ENCODE measurements around the gene ACOX1.

The ACOX1 gene

GRCh38 chr17:76007850-76008165 is 28.8 kb upstream of the ACOX1 start:
- H3K4me1 ChIP-seq (ENCODE audit: control insufficient read depth, insufficient read depth, low read length), result no peaks in the 10 kb centered on the region
- H3K9ac ChIP-seq (ENCODE audit: low read length), result no peak overlapping the region
- H3K27me3 ChIP-seq (ENCODE audit: control insufficient read depth, insufficient read depth, low read length), result no peaks in the 10 kb centered on the region
- no peak overlapping the region for H3K27ac ChIP-seq (ENCODE audit: low read depth, low read length)
- peaks cover 8% of the 10 kb centered on the region; the same call in 1 of the 2 replicates for H3K36me3 ChIP-seq (ENCODE audit: control insufficient read depth, insufficient read depth, low read length)
- H3K9me3 ChIP-seq (ENCODE audit: control insufficient read depth, insufficient read depth, low read depth, low read length), result no peaks in the 10 kb centered on the region
- no peak overlapping the region for H3K4me3 ChIP-seq (ENCODE audit: low read depth, low read length)

- no peak overlapping the region for H3K9ac ChIP-seq (ENCODE audit: low read length)
- no peak overlapping the region for H3K4me3 ChIP-seq (ENCODE audit: low read depth, low read length)
- H3K36me3 ChIP-seq (ENCODE audit: control insufficient read depth, insufficient read depth, low read length), result peaks cover 10% of the 10 kb centered on the region
These were observed 28.3 kb upstream of the ACOX1 start for GRCh38 chr17:76007131-76007849.

GRCh38 chr17:76005263-76006149 is 26.5 kb upstream of the ACOX1 start:
- H3K4me1 ChIP-seq (ENCODE audit: control insufficient read depth, insufficient read depth, low read length), result no peaks in the 10 kb centered on the region
- H3K27me3 ChIP-seq (ENCODE audit: control insufficient read depth, insufficient read depth, low read length), result no peaks in the 10 kb centered on the region
- H3K36me3 ChIP-seq (ENCODE audit: control insufficient read depth, insufficient read depth, low read length), result peaks cover 16% of the 10 kb centered on the region
- H3K9me3 ChIP-seq (ENCODE audit: control insufficient read depth, insufficient read depth, low read depth, low read length), result no peaks in the 10 kb centered on the region
- H3K4me3 ChIP-seq (ENCODE audit: low read depth, low read length), result no peak overlapping the region
- H3K27ac ChIP-seq (ENCODE audit: low read depth, low read length), result no peak overlapping the region
- no peak overlapping the region for H3K9ac ChIP-seq (ENCODE audit: low read length)

More at GRCh38 chr17:76007131-76007849, 28.3 kb upstream of the ACOX1 start:
- Histone ChIP-seq H3K27me3 (ENCODE audit: control insufficient read depth, insufficient read depth, low read length) (no peaks in the 10 kb centered on the region), H3K9me3 (ENCODE audit: control insufficient read depth, insufficient read depth, low read depth, low read length) (no peaks in the 10 kb centered on the region), H3K27ac (ENCODE audit: low read depth, low read length) (no peak overlapping the region), H3K4me1 (ENCODE audit: control insufficient read depth, insufficient read depth, low read length) (no peaks in the 10 kb centered on the region)

- Histone ChIP-seq H3K4me1 (ENCODE audit: control insufficient read depth, insufficient read depth, low read length) (no peaks in the 10 kb centered on the region), H3K27me3 (ENCODE audit: control insufficient read depth, insufficient read depth, low read length) (no peaks in the 10 kb centered on the region), H3K9ac (ENCODE audit: low read length) (no peak overlapping the region), H3K9me3 (ENCODE audit: control insufficient read depth, insufficient read depth, low read depth, low read length) (no peaks in the 10 kb centered on the region), H3K27ac (ENCODE audit: low read depth, low read length) (no peak overlapping the region), H3K4me3 (ENCODE audit: low read depth, low read length) (no peak overlapping the region), H3K36me3 (ENCODE audit: control insufficient read depth, insufficient read depth, low read length) (peaks cover 19% of the 10 kb centered on the region)
These were observed 25.8 kb upstream of the ACOX1 start for GRCh38 chr17:76004750-76005262.

GRCh38 chr17:76003915-76004314 is 24.9 kb upstream of the ACOX1 start:
- H3K36me3 ChIP-seq (ENCODE audit: control insufficient read depth, insufficient read depth, low read length), result peaks cover 19% of the 10 kb centered on the region
- no peaks in the 10 kb centered on the region for H3K4me1 ChIP-seq (ENCODE audit: control insufficient read depth, insufficient read depth, low read length)
- H3K27me3 ChIP-seq (ENCODE audit: control insufficient read depth, insufficient read depth, low read length), result no peaks in the 10 kb centered on the region
- H3K27ac ChIP-seq (ENCODE audit: low read depth, low read length), result no peak overlapping the region
- no peak overlapping the region for H3K9ac ChIP-seq (ENCODE audit: low read length)
- H3K4me3 ChIP-seq (ENCODE audit: low read depth, low read length), result no peak overlapping the region
- no peaks in the 10 kb centered on the region for H3K9me3 ChIP-seq (ENCODE audit: control insufficient read depth, insufficient read depth, low read depth, low read length)

GRCh38 chr17:76002100-76002499 is 23.1 kb upstream of the ACOX1 start:
- no peaks in the 10 kb centered on the region for H3K9me3 ChIP-seq (ENCODE audit: control insufficient read depth, insufficient read depth, low read depth, low read length)
- H3K36me3 ChIP-seq (ENCODE audit: control insufficient read depth, insufficient read depth, low read length), result peaks cover 19% of the 10 kb centered on the region
- no peaks in the 10 kb centered on the region; the same call in 1 of the 2 replicates for H3K4me1 ChIP-seq (ENCODE audit: control insufficient read depth, insufficient read depth, low read length)
- no peak overlapping the region for H3K4me3 ChIP-seq (ENCODE audit: low read depth, low read length)
- no peak overlapping the region for H3K9ac ChIP-seq (ENCODE audit: low read length)
- no peak overlapping the region for H3K27ac ChIP-seq (ENCODE audit: low read depth, low read length)
- H3K27me3 ChIP-seq (ENCODE audit: control insufficient read depth, insufficient read depth, low read length), result no peaks in the 10 kb centered on the region

GRCh38 chr17:76000755-76001521 is 22.0 kb upstream of the ACOX1 start, which contains the start of gene CDK3:
CDK3 (plus strand) TSS chr17:76000855; CDS start chr17:76001426, 571 bp downstream.
- Histone ChIP-seq H3K27me3 (ENCODE audit: control insufficient read depth, insufficient read depth, low read length) (no peaks in the 10 kb centered on the region), H3K27ac (ENCODE audit: low read depth, low read length) (peak within 1 kb of the TSS; percentile 55), H3K4me3 (ENCODE audit: low read depth, low read length) (no peak within 1 kb of the TSS), H3K9ac (ENCODE audit: low read length) (no peak within 1 kb of the TSS), H3K36me3 (ENCODE audit: control insufficient read depth, insufficient read depth, low read length) (peaks cover 19% of the 10 kb centered on the region), H3K9me3 (ENCODE audit: control insufficient read depth, insufficient read depth, low read depth, low read length) (no peaks in the 10 kb centered on the region), H3K4me1 (ENCODE audit: control insufficient read depth, insufficient read depth, low read length) (peaks cover 3% of the 10 kb centered on the region; the same call in 1 of the 2 replicates)

- H3K4me1 ChIP-seq (ENCODE audit: control insufficient read depth, insufficient read depth, low read length), result peaks cover 3% of the 10 kb centered on the region; the same call in 1 of the 2 replicates
- no peaks in the 10 kb centered on the region for H3K9me3 ChIP-seq (ENCODE audit: control insufficient read depth, insufficient read depth, low read depth, low read length)
- H3K27ac ChIP-seq (ENCODE audit: low read depth, low read length), result peak overlapping the region; percentile 55
- H3K4me3 ChIP-seq (ENCODE audit: low read depth, low read length), result no peak overlapping the region
- H3K9ac ChIP-seq (ENCODE audit: low read length), result no peak overlapping the region
- peaks cover 19% of the 10 kb centered on the region for H3K36me3 ChIP-seq (ENCODE audit: control insufficient read depth, insufficient read depth, low read length)
- no peaks in the 10 kb centered on the region for H3K27me3 ChIP-seq (ENCODE audit: control insufficient read depth, insufficient read depth, low read length)
These were observed 21.2 kb upstream of the ACOX1 start for GRCh38 chr17:76000016-76000754.

GRCh38 chr17:75998327-75998795 is 19.4 kb upstream of the ACOX1 start:
- no peaks in the 10 kb centered on the region for H3K27me3 ChIP-seq (ENCODE audit: control insufficient read depth, insufficient read depth, low read length)
- H3K9me3 ChIP-seq (ENCODE audit: control insufficient read depth, insufficient read depth, low read depth, low read length), result no peaks in the 10 kb centered on the region
- no peak overlapping the region for H3K4me3 ChIP-seq (ENCODE audit: low read depth, low read length)
- H3K36me3 ChIP-seq (ENCODE audit: control insufficient read depth, insufficient read depth, low read length), result peaks cover 16% of the 10 kb centered on the region
- no peak overlapping the region for H3K27ac ChIP-seq (ENCODE audit: low read depth, low read length)
- H3K9ac ChIP-seq (ENCODE audit: low read length), result no peak overlapping the region
- H3K4me1 ChIP-seq (ENCODE audit: control insufficient read depth, insufficient read depth, low read length), result peaks cover 3% of the 10 kb centered on the region; the same call in 1 of the 2 replicates

All from HUES6 (cell line).